GM18867 (cell line): Measurements from ENCODE around the gene PADI3.
A peak's percentile ranks its signal among the peaks of the same experiment; 100 is the strongest.

Source experiments
- ATAC-seq: cut with Tn5 transposase; IDR thresholded peaks from one replicate; pipeline ENCODE4 v1.9.1; 2021; ENCODE audit warnings: mild to moderate bottlenecking, moderate library complexity; ENCODE audit not compliant: unreplicated experiment

PADI3 gene

GRCh38 chr1:17214876-17215544, 33.9 kb upstream of the PADI3 start:
- no peak for ATAC-seq

GRCh38 chr1:17215545-17215890, 33.4 kb upstream of the PADI3 start:
- no peak for ATAC-seq

GRCh38 chr1:17216078-17216477, 32.8 kb upstream of the PADI3 start:
- ATAC-seq: no peak

GRCh38 chr1:17217607-17218006, 31.3 kb upstream of the PADI3 start:
- no peak for ATAC-seq

GRCh38 chr1:17218939-17219338, 30.0 kb upstream of the PADI3 start:
- no peak for ATAC-seq

GRCh38 chr1:17220287-17220686, 28.6 kb upstream of the PADI3 start:
- no peak for ATAC-seq

- no peak for ATAC-seq
Measured at GRCh38 chr1:17222557-17222956, 26.3 kb upstream of the PADI3 start.

GRCh38 chr1:17224434-17224833, 24.5 kb upstream of the PADI3 start:
- ATAC-seq: no peak

GRCh38 chr1:17225140-17225539, 23.8 kb upstream of the PADI3 start:
- no peak for ATAC-seq

GRCh38 chr1:17227358-17227915, 21.5 kb upstream of the PADI3 start:
- ATAC-seq: no peak

GRCh38 chr1:17228619-17229018, 20.3 kb upstream of the PADI3 start:
- ATAC-seq: no peak

GRCh38 chr1:17229379-17229778, 19.5 kb upstream of the PADI3 start:
- no peak for ATAC-seq

- ATAC-seq: no peak
Measured at GRCh38 chr1:17230106-17230505, 18.8 kb upstream of the PADI3 start.

- no peak for ATAC-seq
Measured at GRCh38 chr1:17230671-17231310, 18.1 kb upstream of the PADI3 start.

GRCh38 chr1:17232759-17233661, 15.9 kb upstream of the PADI3 start:
- no peak for ATAC-seq

- ATAC-seq: no peak
Measured at GRCh38 chr1:17233675-17234320, 15.1 kb upstream of the PADI3 start.

- ATAC-seq: no peak
Measured at GRCh38 chr1:17234405-17234804, 14.5 kb upstream of the PADI3 start.

- no peak for ATAC-seq
Measured at GRCh38 chr1:17235135-17235885, 13.6 kb upstream of the PADI3 start.

GRCh38 chr1:17236779-17237560, 11.9 kb upstream of the PADI3 start:
- peak; percentile 54 for ATAC-seq

- ATAC-seq: no peak
Measured at GRCh38 chr1:17237561-17237903, 11.4 kb upstream of the PADI3 start.
